ENCODE measurements around the gene ZNF674. TPM values are rescaled to one million over a fixed set of nuclear protein-coding genes. Genes with fewer than 3 reads are reported as not detected.

ZNF674 gene
- total and polyA plus RNA-seq, 10 of the 15 experiments (the other 5 are each of a cell fraction or from before 2014, with no cell fraction given), result 1.0 to 3.7 (median 1.8) TPM

GRCh38 chrX:46559062-46559461, 13.8 kb upstream of the ZNF674 start:
- H3K4me2 ChIP-seq (ENCODE audit: control insufficient read depth, insufficient read depth), result no peak overlapping the region
- TF ChIP-seq MLLT1 (IDR thresholded peaks at IDR 0.05) (no peak), IKZF2 (IDR thresholded peaks at IDR 0.05) (no peak), DPF2 (IDR thresholded peaks at IDR 0.05) (no peak), NFYB (IDR thresholded peaks at IDR 0.05; ENCODE audit: insufficient read depth, low read depth, low read length) (no peak), MYB (IDR thresholded peaks at IDR 0.05; ENCODE audit: borderline replicate concordance, low read depth, low read length) (no peak), ZNF207 (IDR thresholded peaks at IDR 0.05; ENCODE audit: borderline replicate concordance) (no peak), HCFC1 (IDR thresholded peaks at IDR 0.05; ENCODE audit: low read length) (no peak), HDGF (IDR thresholded peaks at IDR 0.05) (no peak), CHD1 (IDR thresholded peaks at IDR 0.05; ENCODE audit: low read depth, low read length) (no peak), CHD4 (IDR thresholded peaks at IDR 0.05) (no peak), NR2C2 (IDR thresholded peaks at IDR 0.05; ENCODE audit: borderline replicate concordance, control insufficient read depth, insufficient read length, low read depth) (no peak)
- in situ Hi-C loops (cut with MboI), result loop anchor here (10.0 kb wide), 1 partner anchor 236 kb away; no protein-coding TSS in a partner anchor
- H4K20me1 ChIP-seq (ENCODE audit: control insufficient read depth, insufficient read depth), result no peaks in the 10 kb centered on the region
- no peak overlapping the region for H3K27ac ChIP-seq (ENCODE audit: control insufficient read depth, insufficient read depth)
- no peaks in the 10 kb centered on the region for H3K36me3 ChIP-seq (ENCODE audit: control insufficient read depth in 2 of 2, insufficient read depth in 2 of 2, low read length in 1 of 2)
- H3K9ac ChIP-seq (ENCODE audit: control insufficient read depth, insufficient read depth, low read length), result no peak overlapping the region
- intact Hi-C loops (cut with micrococcal nuclease; ENCODE audit: unreplicated experiment), result loop anchor here (5.0 to 10.0 kb wide), 2 partner anchors 128 to 406 kb away; no protein-coding TSS in a partner anchor
- SMC1A ChIA-PET (ENCODE audit: uncharacterized antibody, unreplicated experiment), result interaction anchor here (0.9 to 1.3 kb wide), 2 partner anchors 17 to 79 kb away, joined by 3 read pairs; no protein-coding TSS in a partner anchor
- H3K4me3 ChIP-seq, result no peak overlapping the region
- H2AFZ ChIP-seq (ENCODE audit: control insufficient read depth, low read depth, low read length), result no peak overlapping the region
- no TSS peak for BruUV-seq (replicated peaks)
- DNase-seq (ENCODE audit: low read depth, low spot score) (no peak), ATAC-seq (no peak), FAIRE-seq (no peak)
- H3K9me3 ChIP-seq (replicated peaks; ENCODE audit: control insufficient read depth, insufficient read depth, low read length), result no peaks in the 10 kb centered on the region
- H3K79me2 ChIP-seq (ENCODE audit: control insufficient read depth, insufficient read depth, low read length), result no peaks in the 10 kb centered on the region
- POLR2A ChIA-PET, result interaction anchor here (0.6 kb wide), 1 partner anchor 12 kb away, joined by 3 read pairs; no protein-coding TSS in a partner anchor
- 88% methylated on average over 3 of the region's 3 CpGs for WGBS (ENCODE audit: insufficient coverage, insufficient replicate concordance, low lambda C conversion rate, missing lambda C conversion rate)
- no peaks in the 10 kb centered on the region for H3K27me3 ChIP-seq (replicated peaks in 1 of 2; ENCODE audit: control insufficient read depth in 2 of 2, insufficient read depth in 2 of 2, low read length in 1 of 2)
- peaks cover 20% of the 10 kb centered on the region for H3K4me1 ChIP-seq (ENCODE audit: control insufficient read depth, insufficient read depth, low read length)
- CTCF ChIA-PET, result interaction anchor here (1.0 to 2.1 kb wide), 2 partner anchors 13 to 84 kb away, joined by 4 to 5 read pairs; no protein-coding TSS in a partner anchor
- RAD21 ChIA-PET (ENCODE audit: unreplicated experiment), result no interaction called here

All from GM12878 (cell line).